ENCODE data around the gene GPATCH8. TPM values are rescaled to one million over a fixed set of nuclear protein-coding genes. Genes with fewer than 3 reads are reported as not detected.
A peak's percentile ranks its signal among the peaks of the same experiment; 100 is the strongest.

GPATCH8 gene
- 18.5 and 24.5 TPM in 2 replicates for polyA plus RNA-seq
- polyA minus RNA-seq: 60.1 and 82.9 TPM in 2 replicates

DNA sequence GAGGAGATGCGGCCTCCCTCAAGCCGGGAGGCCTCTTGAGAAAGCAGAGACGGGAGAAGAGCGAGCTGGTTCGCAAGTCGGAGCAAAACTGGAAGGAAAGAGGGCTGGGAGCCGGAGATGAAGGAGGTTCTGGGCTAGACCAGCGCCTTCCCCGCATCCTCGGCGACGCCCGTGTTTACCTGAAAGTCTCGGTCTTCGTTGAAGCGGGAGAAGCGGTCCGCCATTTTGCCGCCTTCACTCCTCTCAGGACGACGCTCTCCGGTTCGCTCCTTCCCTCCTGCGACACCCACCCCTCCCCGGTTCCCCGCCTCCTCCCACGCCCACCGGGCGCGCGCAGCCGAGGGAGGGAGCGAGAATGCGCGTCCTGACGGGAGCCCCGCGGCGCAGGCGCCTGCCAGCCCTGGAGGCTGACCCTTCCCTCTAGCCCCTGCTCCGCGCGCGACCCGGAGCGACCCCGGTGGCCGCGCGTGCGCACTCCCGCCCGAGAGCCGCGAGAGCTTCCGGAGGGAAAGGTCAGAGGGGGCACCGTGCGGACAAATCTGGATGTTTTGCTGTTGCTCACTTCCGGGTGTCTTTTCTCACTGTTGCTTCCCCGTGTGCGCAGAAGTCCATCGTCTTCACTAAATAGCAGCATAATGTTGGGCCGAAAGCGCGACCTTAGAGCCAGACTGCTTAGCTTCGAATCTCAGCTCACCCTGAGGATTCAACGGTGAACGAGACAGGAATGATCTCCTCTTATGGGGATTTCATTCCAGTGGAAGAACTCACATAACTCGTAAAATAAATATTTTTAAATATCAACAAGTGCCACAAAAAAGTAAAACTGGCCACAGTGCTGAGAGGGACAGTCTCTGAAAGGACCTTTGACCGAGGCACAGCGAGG, at the start of gene GPATCH8:
TSS of gene GPATCH8 (minus strand) at position 260 of the 883 bp plus-strand sequence. CDS start at position 224, 36 bp downstream.
- peak within 1 kb of the TSS; percentile 97 for H3K4me3 ChIP-seq (ENCODE audit: low read length)

DNA sequence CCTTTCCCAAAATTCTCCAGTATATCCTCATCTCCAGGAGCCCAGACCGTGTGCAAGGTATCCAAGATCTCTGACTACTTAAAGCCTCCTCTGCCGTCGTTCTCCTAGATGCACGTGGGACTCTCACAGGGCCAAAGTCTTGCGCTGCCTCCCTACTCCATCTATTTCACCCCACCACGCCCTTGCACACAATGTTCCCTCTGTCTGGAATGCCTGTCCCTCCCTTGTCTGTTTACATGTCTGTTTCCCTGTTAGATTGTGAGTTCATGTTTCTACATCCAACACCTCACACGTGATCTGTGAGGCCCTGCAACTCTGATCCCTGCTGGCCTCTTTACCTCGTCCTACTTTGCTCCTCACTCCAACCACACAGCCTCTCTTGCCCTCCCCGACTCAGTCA, 49.2 kb upstream of the GPATCH8 start:
- H3K9ac ChIP-seq (ENCODE audit: low read length): no peak overlapping the region
- no peak for TF ChIP-seq TAF1 (IDR thresholded peaks at IDR 0.05; ENCODE audit: low read depth)
- TF ChIP-seq EZH2 (IDR thresholded peaks at IDR 0.05; ENCODE audit: borderline replicate concordance, insufficient read depth, low read length, poor library complexity, severe bottlenecking): no peak
- no peak for TF ChIP-seq RAD21 (conservative IDR thresholded peaks at IDR 0.05)
- TF ChIP-seq SMC3 (conservative IDR thresholded peaks at IDR 0.05; ENCODE audit: poor library complexity): no peak
- no peak for TF ChIP-seq EP300 (conservative IDR thresholded peaks at IDR 0.05; ENCODE audit: poor library complexity, severe bottlenecking)
- TF ChIP-seq, protein P1, sequence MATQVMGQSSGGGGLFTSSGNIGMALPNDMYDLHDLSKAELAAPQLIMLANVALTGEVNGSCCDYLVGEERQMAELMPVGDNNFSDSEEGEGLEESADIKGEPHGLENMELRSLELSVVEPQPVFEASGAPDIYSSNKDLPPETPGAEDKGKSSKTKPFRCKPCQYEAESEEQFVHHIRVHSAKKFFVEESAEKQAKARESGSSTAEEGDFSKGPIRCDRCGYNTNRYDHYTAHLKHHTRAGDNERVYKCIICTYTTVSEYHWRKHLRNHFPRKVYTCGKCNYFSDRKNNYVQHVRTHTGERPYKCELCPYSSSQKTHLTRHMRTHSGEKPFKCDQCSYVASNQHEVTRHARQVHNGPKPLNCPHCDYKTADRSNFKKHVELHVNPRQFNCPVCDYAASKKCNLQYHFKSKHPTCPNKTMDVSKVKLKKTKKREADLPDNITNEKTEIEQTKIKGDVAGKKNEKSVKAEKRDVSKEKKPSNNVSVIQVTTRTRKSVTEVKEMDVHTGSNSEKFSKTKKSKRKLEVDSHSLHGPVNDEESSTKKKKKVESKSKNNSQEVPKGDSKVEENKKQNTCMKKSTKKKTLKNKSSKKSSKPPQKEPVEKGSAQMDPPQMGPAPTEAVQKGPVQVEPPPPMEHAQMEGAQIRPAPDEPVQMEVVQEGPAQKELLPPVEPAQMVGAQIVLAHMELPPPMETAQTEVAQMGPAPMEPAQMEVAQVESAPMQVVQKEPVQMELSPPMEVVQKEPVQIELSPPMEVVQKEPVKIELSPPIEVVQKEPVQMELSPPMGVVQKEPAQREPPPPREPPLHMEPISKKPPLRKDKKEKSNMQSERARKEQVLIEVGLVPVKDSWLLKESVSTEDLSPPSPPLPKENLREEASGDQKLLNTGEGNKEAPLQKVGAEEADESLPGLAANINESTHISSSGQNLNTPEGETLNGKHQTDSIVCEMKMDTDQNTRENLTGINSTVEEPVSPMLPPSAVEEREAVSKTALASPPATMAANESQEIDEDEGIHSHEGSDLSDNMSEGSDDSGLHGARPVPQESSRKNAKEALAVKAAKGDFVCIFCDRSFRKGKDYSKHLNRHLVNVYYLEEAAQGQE (IDR thresholded peaks at IDR 0.05; ENCODE audit: borderline replicate concordance): no peak
- TF ChIP-seq, protein P2, sequence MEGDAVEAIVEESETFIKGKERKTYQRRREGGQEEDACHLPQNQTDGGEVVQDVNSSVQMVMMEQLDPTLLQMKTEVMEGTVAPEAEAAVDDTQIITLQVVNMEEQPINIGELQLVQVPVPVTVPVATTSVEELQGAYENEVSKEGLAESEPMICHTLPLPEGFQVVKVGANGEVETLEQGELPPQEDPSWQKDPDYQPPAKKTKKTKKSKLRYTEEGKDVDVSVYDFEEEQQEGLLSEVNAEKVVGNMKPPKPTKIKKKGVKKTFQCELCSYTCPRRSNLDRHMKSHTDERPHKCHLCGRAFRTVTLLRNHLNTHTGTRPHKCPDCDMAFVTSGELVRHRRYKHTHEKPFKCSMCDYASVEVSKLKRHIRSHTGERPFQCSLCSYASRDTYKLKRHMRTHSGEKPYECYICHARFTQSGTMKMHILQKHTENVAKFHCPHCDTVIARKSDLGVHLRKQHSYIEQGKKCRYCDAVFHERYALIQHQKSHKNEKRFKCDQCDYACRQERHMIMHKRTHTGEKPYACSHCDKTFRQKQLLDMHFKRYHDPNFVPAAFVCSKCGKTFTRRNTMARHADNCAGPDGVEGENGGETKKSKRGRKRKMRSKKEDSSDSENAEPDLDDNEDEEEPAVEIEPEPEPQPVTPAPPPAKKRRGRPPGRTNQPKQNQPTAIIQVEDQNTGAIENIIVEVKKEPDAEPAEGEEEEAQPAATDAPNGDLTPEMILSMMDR (IDR thresholded peaks at IDR 0.05; ENCODE audit: poor library complexity, severe bottlenecking): no peak
- no peak for TF ChIP-seq MXI1 (conservative IDR thresholded peaks at IDR 0.05; ENCODE audit: poor library complexity, severe bottlenecking)
- TF ChIP-seq POLR2AphosphoS5 (IDR thresholded peaks at IDR 0.05): no peak
- no peaks in the 10 kb centered on the region for H3K9me2 ChIP-seq (ENCODE audit: insufficient read depth, low read length)
- no peaks in the 10 kb centered on the region for H3K79me2 ChIP-seq (replicated peaks; ENCODE audit: insufficient read depth, low read length)
- H3K4me3 ChIP-seq (ENCODE audit: low read length): no peak overlapping the region
- no peaks in the 10 kb centered on the region for H4K20me1 ChIP-seq (ENCODE audit: insufficient read depth)
- H3K9me3 ChIP-seq (ENCODE audit: low read length): no peaks in the 10 kb centered on the region
- no peak overlapping the region for H2AFZ ChIP-seq (ENCODE audit: low read depth, low read length)
- H3F3A ChIP-seq (ENCODE audit: insufficient read depth, low read length, poor library complexity, severe bottlenecking): no peaks in the 10 kb centered on the region
- H3K27me3 ChIP-seq (ENCODE audit: insufficient read depth, low read depth, low read length): peaks cover 4% of the 10 kb centered on the region
- H3K4me2 ChIP-seq (ENCODE audit: low read length): no peak overlapping the region
- H3K36me3 ChIP-seq (ENCODE audit: insufficient read depth, low read length): no peaks in the 10 kb centered on the region
- no peak overlapping the region for H3K27ac ChIP-seq (ENCODE audit: low read length)

More for the DNA sequence above, at the start of gene GPATCH8:
- H3K9me2 ChIP-seq (ENCODE audit: insufficient read depth, low read length): no peaks in the 10 kb centered on the region
- TF ChIP-seq MXI1 (conservative IDR thresholded peaks at IDR 0.05; ENCODE audit: poor library complexity, severe bottlenecking): peak; percentile 68
- TF ChIP-seq, protein P2 (IDR thresholded peaks at IDR 0.05; ENCODE audit: poor library complexity, severe bottlenecking): no peak
- TF ChIP-seq EZH2 (IDR thresholded peaks at IDR 0.05; ENCODE audit: borderline replicate concordance, insufficient read depth, low read length, poor library complexity, severe bottlenecking): no peak
- TF ChIP-seq POLR2AphosphoS5 (IDR thresholded peaks at IDR 0.05): peak; percentile 87
- TF ChIP-seq, protein P1 (IDR thresholded peaks at IDR 0.05; ENCODE audit: borderline replicate concordance): no peak
- peak; percentile 72 for TF ChIP-seq TAF1 (IDR thresholded peaks at IDR 0.05; ENCODE audit: low read depth)
- TF ChIP-seq EP300 (conservative IDR thresholded peaks at IDR 0.05; ENCODE audit: poor library complexity, severe bottlenecking): no peak
- H4K20me1 ChIP-seq (ENCODE audit: insufficient read depth): no peaks in the 10 kb centered on the region
- H3K79me2 ChIP-seq (replicated peaks; ENCODE audit: insufficient read depth, low read length): peaks cover 42% of the 10 kb centered on the region
- H3K27ac ChIP-seq (ENCODE audit: low read length): peak within 1 kb of the TSS; percentile 98
- peaks cover 10% of the 10 kb centered on the region for H3F3A ChIP-seq (ENCODE audit: insufficient read depth, low read length, poor library complexity, severe bottlenecking)
- H3K4me2 ChIP-seq (ENCODE audit: low read length): peak within 1 kb of the TSS; percentile 77
- H3K9ac ChIP-seq (ENCODE audit: low read length): peak within 1 kb of the TSS; percentile 98
- no peaks in the 10 kb centered on the region for H3K27me3 ChIP-seq (ENCODE audit: insufficient read depth, low read depth, low read length)
- H3K36me3 ChIP-seq (ENCODE audit: insufficient read depth, low read length): no peaks in the 10 kb centered on the region
- peaks cover 3% of the 10 kb centered on the region for H3K9me3 ChIP-seq (ENCODE audit: low read length)
- H2AFZ ChIP-seq (ENCODE audit: low read depth, low read length): peak within 1 kb of the TSS; percentile 92

Measured in neural cell (in vitro differentiated cells).